ENCODE data around the gene TM6SF1.
"Not testable (repeated sequence)": the region's sequence is repeated elsewhere in the genome, so short reads cannot be mapped to it uniquely, and the experiment has no call there.

The TM6SF1 gene

GRCh38 chr15:83115831-83116565, 8.6 kb downstream of the TM6SF1 start:
- DNase-seq (ENCODE audit: low spot score) = no peak

- DNase-seq (ENCODE audit: low spot score) = no peak
These were observed 10.9 kb downstream of the TM6SF1 start for GRCh38 chr15:83118291-83118827.

DNA sequence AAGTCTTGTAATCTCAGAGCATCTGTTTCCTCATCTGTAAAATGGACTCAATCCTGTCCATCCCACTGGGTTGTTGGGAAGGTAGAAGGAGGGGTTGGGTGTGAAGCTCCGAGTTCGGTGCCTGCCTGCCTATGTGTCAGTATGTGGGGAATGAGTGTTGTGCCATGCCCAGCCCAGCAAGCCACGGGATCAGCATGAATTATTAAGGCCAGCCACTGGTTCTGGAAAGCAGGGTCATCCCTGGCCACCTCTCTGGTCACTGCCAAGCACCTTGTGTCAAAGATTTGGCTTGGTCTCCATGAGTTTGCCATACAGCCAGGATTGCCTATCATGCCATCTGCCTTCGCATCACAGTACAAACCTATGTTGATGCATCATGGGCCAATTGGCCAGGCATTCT, 11.5 kb downstream of the TM6SF1 start:
- no peak for DNase-seq (ENCODE audit: low spot score)

DNA sequence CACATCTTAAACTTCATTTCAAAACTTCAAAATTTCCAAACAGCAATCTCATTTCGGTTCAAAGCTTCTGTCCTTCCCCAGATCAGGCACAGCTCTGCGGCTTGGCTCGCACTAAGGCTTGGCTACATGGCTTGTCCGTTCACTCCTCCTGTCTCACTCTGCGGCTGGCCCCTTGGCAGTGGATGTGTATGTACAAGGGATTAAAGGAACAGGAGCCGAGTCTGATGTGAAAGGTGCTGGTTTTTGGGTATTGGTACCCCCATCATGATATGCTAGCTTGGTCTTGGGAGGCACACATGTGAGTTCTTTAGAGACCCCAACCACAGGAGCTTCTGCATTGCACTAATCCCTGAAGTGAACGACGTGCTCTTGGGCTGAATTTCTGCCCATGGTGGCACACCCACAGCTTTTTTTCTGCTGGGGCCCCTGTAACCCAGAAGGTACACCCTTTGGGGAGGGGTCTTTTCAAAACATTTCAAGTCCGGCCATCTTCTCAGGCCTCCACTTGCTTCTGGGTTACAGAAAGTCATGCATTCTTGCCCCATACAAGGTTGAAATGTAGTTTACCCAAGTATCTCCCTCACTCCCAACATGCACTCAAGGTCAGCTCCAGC, 12.6 kb downstream of the TM6SF1 start:
- DNase-seq (ENCODE audit: low spot score) = no peak

DNA sequence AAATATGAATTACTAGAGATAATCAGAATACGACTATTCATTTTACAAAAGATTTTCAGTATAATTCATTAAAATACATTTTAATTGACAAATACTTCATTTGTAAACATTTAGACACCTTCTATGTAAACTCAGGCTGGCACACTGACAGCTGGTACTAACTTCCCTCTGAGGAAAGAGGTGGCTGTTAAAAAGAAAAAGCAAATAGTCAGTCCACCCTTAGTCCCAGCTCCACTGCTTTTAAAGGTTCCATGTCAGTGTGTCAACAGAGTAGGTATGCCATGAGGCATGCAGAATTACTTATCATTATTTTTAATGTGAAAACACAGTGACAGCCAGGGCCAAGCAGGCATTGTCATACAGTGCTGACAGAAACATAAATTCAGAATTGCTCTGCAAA, 16.1 kb downstream of the TM6SF1 start:
- DNase-seq (ENCODE audit: low spot score) = no peak

DNA sequence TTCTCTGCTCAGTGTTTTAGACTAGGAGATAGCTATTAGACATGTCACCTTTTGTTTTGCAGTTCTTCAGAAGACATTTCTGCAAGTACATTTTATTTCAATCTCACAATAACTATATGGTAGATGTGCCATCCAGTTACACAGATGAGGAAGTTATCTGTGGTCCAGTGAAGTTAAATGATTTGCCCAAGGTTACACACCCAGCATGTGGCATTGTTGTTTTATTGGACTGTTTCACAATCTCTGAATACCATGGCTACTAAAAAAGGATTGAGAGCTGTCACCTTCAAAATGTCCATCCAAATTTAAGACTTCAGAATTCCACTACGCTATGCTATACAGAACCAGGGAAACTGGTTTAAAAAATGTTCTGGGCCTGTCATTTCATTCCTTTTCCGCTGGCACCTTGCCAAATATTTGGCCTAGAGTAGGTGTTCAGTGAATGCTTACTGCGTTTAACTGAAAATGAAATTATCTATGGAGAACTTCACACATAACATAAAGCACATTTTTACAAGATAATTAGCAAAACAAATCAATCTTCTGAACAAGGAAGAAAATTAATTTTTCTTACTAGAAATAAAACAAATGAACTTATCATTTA, 20.2 kb downstream of the TM6SF1 start:
- DNase-seq (ENCODE audit: low spot score) = no peak

- DNase-seq (ENCODE audit: low spot score) = no peak
These were observed 22.3 kb downstream of the TM6SF1 start for GRCh38 chr15:83129791-83130190.

DNA sequence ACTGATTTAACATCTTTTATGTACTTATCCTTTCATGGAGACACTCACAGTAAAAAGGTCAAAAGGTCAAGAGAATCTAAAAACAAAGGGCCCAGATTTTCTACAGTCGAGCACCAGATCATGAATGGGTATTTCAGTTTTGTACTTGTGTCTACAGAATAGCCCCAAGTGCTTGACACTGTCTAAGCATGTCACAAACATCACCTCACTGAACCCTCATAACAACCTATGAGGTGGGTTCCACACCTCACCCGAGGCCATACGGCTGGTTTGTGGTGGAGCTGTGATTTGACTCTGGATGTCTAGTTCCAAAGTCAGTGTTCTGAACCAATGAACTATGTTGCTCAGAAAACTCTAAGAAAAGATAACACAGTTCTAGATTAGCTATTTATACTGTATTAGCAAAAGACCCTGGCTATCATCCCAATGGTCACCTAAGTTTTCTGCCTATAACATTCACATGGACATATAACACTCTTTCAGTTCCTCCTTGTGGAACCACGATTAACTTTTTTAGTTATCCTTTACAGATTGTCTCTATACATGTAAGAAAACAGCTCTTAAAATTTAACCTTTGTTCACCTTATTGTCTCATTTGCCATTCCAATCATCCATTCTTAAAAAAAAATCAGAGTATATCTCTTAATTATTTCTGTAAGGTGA, 25.5 kb downstream of the TM6SF1 start:
- DNase-seq (ENCODE audit: low spot score) = no peak

DNA sequence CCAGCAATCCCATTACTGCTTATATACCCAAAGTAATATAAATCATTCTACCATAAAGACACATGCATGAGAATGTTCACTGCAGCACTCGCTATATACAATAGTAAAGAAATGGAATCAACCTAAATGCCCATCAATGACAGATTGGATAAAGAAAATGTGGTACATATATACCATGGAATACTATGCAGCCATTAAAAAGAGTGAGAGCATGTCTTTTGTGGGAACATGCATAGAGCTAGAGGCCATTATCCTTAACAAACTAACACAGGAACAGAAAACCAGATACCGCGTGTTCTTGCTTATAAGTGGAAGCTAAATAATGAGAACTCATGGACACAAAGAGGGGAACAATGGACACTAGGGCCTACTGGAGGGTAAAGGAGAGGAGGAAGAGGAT, 34.7 kb downstream of the TM6SF1 start:
- DNase-seq (ENCODE audit: low spot score) = not testable (repeated sequence)

DNA sequence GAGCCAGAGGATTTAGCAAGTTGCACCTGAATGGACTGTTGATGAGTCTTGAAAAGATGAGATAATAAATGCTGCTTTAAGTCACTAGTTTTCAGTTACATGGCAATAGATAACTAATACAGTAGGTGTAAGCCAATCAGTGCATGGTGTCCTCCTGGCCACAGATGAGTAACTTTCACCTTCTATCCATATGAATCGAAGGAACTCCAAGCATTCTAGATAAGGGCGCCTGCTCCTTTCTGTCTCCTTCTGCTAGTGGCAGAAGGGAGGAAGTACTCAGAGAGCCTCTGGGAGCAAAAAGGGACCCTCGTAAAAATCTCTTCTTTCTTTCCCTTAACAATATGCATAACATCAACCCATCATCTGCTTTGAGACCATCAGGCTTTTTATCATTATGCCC, 37.3 kb downstream of the TM6SF1 start:
- DNase-seq (ENCODE audit: low spot score) = no peak

GRCh38 chr15:83153288-83153687, 45.8 kb downstream of the TM6SF1 start:
- no peak for DNase-seq (ENCODE audit: low spot score)

DNA sequence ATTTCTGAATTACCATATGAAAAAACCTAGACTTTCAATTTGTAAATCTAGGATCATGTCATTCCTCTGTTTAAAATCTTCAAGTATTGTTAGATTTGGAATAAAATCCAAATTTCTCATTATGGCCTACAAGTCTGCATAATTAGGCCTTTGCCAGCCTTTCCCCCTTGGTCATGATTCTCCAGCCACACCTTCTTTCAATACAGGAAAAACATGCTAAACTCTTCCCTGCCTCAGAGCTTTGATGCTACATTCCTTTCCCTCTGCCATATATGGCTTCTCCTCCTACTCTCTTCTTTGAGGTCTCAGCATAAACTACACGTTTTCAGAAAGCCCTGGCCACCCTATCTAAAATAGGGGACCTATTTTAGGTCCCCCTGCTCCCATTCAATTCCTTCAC, 48.5 kb downstream of the TM6SF1 start:
- no peak for DNase-seq (ENCODE audit: low spot score)

DNA sequence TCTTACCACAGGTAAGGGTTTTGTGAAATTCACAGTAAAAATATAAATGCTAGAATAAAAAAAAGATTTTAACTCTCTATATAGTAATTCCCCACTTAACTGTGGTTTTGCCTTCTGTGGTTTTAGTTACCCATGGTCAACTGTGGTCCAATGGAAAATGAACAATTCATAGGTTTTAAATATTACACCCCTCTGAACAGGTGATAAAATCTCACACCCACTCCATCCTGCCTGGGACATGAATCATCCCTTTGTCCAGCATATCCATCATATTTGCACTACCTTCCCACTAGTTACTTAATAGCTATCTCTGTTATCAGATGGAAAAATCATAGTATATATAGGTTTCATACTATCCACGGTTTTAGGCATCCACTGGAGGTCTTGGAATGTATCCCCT, 50.9 kb downstream of the TM6SF1 start:
- no peak for DNase-seq (ENCODE audit: low spot score)

DNA sequence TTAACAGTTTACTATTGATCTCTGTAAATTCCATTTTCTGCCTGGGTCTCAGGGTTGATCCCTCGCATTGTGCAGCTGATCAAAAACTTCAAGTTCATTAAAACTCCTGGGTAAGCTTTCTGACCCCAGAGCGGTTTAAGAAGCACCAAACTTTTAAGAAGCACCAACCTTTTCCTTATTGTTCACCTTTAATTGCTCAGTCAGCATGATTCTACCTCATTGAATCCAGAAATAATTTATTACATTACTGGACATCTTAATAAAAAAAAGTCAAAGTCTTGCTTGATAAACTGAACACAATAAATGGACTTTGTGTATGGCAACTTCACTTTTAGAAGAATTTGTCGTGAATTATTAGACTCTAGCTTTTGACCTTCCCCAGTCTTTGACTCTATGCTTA, 53.3 kb downstream of the TM6SF1 start:
- no peak for DNase-seq (ENCODE audit: low spot score)

DNA sequence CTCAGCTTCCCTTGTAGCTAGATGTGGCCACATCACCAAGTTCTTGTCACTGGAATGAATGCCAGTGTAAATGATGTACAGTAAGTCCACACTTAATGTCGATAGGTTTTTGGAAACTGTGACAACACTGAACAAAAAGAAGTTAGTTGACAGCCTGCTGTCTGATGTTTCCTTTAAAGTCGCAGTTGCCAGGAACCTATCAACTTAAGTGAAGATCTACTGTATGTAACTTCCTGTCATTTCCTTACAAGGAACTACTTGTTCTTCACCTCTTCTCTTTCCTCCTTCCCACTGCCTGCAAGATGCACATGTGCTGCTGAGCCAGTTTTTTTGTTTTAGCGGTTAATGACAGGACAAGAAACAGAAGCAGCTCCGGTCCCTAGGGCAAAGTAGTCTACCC, 55.6 kb downstream of the TM6SF1 start:
- DNase-seq (ENCODE audit: low spot score) = no peak

DNA sequence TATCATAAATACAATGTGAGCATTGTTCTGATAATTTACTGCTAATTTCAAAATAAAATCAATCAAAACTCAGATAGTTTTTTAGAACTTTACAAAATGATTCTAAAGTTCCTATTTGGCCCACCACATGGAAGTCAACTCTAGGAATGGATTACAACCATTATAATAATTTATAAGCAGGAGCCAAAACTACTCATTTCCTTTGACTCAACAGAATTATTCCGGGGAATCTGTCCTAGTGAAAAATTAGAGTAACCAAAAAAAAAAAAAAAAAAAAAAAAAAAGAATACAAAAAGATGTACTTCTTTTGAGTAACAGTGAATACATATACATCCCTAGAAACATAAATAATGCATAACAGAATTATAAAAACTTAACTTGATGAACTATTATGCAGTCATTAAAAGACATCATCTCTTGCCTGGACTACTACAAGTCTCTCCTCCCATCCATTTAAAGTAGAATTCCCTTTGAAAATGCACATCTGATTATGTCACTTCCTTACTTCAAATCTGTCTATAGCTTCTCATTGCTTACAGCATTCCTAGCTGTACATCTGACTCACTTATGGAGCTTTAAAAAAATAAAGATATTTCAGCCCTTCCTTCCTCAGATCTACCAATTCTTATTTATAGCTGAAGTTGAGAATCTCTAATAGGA, 56.8 kb downstream of the TM6SF1 start:
- no peak for DNase-seq (ENCODE audit: low spot score)

DNA sequence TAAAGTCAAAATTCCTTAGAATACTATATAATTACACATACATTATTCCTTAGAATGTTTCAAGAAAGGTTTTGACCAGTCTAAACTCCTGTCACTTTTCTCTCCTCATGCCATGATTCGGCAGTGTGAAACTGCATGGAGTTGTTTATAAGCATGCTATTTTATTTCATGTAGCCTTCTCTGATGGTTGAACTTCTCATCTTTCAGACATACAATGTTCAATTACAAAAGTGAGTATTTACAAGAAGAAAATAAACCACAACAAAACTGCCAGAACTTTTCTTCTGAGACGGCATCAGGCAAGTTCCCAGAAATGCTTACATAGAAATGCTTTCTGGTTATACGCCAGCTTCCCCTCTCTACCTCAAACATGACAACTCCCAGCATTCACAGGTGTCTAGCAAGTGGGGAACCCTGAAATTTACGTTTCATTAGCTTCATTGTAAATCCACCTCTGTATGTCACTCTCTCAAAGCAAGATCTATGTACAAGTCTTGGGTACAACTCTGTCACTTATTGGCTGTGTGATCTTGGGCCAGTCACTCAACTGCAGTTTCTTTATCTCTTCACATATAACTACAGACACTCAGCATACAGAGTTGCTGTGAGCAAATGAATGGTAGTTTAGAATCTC, 57.4 kb downstream of the TM6SF1 start:
- DNase-seq (ENCODE audit: low spot score) = no peak

DNA sequence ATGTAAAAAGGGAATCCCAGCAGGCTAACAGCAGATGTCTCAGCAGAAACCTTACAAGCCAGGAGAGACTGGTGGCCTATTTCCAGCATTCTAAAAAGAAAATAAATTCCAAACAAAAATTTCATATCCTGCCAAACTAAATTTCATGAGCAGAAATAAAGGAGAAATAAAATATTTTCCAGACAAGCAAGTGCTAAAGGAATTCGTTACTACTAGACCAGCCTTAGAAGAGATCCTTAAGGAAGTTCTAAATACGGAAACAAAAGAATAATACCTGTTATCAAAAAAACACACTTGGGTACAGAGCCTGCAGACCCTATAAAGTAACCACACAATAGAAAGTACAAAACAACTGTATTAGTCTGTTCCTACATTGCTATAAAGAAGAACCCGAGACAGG, 58.8 kb downstream of the TM6SF1 start:
- no peak for DNase-seq (ENCODE audit: low spot score)

DNA sequence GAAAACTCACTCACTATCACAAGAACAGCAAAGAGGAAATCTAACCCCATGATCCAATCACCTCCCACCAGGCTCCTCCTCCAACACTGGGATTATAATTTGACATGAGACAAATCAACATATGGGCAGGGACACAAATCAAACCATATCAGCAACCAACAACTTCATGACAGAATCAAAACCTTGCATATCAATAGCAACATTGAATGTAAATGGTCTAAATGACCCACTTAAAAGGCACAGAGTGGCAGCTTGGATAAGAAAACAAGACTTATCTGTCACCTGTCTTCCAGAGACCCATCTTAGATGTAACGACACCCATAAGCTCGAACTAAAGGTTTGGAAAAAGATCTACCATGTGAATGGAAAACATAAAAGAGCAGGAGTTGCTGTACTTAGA, 59.4 kb downstream of the TM6SF1 start:
- no peak for DNase-seq (ENCODE audit: low spot score)

- not testable (repeated sequence) for DNase-seq (ENCODE audit: low spot score)
These were observed 62.1 kb downstream of the TM6SF1 start for GRCh38 chr15:83169576-83169975.

GRCh38 chr15:83170474-83171165, 63.2 kb downstream of the TM6SF1 start:
- DNase-seq (ENCODE audit: low spot score) = no peak

All from COLO829 (cell line).